Activated CD8-positive, alpha-beta memory T cell treated with anti-CD3 and anti-CD28 coated beads, Interleukin-2, amount 50 U/mL, for 48 hours (primary cell): ENCODE results near the gene MARCHF9.

ENCODE experiments used
- DNase-seq: peaks from one replicate; pipeline ENCODE4 v3.0.0-alpha.2; 2020

MARCHF9 gene

DNA sequence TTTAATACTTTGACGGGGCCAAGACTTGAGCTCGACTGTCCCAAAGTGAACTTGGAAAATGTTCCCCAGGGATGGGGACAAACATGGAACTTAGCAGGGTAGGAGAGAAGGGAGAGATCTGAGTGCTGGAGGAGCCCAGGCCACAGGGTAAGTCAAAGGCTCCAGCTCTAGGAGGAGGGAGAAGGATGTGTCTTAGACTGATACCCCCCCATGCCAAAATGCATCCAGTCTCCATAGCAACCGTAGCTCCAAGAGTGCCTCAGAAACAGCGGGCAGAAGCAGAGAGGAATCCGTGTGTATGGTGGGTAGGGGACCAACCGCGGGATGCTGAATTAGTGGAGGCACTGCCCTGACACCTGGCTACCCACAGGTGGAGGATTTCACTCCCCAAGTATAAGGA, 15.5 kb upstream of the MARCHF9 start:
- DNase-seq, result no peak

DNA sequence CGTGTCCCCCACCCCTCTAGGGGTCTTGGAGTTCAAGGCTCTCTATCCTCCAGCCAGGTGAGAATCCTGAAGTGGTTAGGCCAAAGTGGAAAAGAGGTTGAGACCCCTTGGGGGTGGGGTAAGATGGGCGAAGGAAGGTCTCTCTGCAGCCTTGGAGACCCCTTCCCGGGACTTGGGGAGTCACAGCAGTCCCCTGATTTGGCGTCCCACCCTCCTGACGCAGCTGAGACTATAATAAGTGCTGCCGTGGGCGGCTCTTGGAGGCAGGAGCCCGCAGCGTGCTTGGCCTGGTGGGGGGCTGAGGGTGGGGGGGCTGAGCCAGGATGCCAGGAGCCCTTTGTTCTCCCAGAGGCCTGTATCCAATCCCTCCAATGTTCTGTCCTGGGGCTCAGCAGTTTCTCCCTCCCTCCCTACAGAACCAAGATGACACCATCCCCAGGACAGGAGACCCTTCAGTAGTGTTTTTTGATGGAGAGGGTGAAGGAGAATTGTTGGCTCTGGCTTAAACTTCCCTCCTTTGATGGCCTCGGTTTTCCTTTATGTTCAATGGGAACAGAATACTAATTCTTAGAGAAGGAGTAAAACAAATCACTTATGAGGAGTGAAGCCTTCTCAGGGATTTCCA, 14.9 kb upstream of the MARCHF9 start:
- no peak for DNase-seq

- peak; percentile 81 for DNase-seq
These were observed 14.1 kb upstream of the MARCHF9 start for GRCh38 chr12:57740656-57741412.

DNA sequence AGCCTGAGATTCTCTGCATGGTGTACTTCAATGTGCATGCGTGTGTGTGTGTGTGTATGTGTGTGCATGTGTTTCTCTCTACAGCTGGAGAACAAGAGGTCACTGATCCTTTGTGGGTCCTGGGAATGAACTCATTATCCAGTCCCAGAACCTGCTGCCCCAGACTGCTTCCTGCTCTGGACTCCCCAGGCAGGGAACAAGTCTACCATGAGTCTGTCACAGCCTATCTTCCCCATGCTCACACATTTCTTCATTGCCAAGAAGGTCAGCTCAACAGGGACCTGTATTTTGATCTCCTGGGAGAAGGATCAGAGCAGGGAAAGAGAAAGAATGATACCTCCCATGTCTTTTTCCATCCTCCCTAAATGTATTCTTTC, 13.5 kb upstream of the MARCHF9 start:
- no peak for DNase-seq

DNA sequence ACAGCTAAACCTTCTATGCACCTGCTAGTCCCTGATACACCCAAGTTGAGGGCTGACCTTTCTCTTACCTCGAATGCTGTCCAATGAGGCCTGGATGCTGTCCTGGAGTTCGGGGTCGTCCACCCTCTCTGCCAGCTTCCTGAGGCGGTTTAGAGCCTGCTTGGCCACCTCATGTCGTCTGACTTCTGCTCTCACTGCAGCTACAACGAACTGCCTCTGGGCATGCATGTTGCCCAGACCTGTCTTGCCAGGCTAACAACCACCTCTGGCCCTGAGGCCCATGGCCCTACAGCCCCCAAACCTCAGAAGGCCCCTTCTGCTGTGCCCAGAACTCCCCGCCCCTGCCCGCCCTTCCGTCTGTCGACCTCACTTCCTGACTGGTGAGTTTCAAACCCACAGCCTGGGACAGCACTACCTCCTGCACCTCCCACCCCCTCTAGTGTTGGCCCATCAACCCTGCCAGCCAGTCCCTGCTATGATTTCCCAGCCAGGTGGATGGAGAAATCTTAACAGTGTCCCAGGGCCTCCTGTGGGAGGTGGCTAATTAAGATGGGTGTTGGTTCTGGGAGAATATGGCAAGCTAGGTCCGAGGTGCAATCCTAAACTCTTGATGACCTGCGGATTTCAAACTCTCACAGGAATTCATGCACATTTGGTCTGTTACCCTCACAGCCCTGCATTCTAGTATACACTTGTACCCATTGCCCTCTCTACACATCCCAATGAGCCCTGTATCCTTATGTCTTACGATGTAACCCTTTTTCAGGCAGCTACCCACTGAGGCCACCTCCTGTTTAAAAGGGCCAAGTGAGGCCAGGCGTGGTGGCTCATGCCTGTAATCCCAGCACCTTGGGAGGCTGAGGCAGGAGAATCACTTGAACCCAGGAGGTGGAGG, 12.8 kb upstream of the MARCHF9 start:
- DNase-seq, result peak; percentile 84

GRCh38 chr12:57743769-57744168, 11.1 kb upstream of the MARCHF9 start:
- DNase-seq, result no peak

- peak; percentile 91 for DNase-seq
These were observed 10.6 kb upstream of the MARCHF9 start for GRCh38 chr12:57744194-57744776.

DNA sequence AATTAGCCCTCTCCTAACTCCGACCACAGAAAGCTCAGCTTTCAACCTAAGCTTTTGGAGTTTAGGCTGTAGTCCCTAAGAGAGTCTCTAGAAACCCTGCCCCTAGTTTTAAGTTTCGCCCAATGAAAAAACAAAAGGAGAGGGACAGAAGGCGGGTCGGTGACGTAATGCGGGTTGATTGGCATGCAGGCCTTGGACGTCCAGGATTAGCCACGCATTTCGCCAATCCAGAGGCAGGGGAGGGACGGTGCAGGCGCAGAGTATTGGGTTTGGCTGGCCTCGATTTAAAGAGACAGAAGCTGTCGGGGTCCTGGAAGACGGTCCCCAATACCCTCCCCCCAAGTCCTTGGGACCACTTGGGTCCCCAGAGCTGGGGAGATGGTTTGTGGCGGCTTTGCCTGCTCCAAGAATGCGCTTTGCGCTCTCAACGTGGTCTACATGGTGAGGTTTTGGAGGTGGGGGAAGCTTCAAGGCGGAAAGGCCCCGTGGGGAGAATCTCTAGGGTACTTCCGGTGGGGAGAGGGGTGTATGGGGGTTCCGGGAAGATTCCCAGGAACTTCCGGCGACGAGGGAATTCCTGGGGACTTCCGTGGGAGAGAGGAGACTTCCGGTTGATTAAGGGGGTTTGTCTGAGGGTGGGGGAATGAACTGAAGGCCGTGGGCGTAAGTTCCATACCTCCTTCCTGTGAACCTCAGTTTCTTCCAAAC, 10.0 kb upstream of the MARCHF9 start, which contains the start of gene TSPAN31:
Gene TSPAN31 (plus strand): TSS at position 263 of the 708 bp plus-strand sequence. CDS start 116 bp downstream, at position 379.
- peak; percentile 94 for DNase-seq

DNA sequence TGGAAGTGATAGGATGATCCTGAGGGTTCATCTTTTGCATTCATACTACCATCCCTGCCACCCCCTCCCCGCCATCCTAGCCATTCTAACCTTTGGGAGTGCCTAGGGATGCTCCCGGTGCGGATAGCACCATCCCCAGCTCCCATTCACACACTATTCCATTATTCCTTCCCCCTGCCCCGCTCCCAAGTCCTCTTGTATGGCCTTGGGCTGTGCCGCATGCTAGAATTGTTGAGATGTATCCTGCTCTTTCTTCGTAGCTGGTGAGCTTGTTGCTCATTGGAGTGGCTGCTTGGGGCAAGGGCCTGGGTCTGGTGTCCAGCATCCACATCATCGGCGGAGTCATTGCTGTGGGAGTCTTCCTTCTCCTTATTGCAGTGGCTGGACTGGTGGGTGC, 9.4 kb upstream of the MARCHF9 start:
- no peak for DNase-seq

DNA sequence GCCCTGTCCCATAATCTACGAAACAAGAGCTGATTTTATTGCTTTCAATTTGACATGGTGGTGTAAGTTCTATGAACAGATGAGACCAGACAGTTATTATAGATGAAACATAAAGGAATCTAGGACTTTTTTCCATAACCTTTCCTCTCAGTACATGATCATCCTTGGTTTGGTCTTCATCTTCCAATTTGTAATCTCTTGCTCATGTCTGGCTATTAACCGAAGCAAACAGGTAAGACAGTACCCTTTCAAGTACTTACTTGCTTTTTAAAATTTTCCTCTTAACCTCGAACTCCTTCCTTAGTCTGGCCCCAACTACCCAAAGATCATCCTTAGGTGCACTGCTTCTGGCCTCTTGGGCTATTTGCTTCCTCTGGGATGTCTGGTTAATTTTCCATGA, 8.9 kb upstream of the MARCHF9 start:
- DNase-seq, result no peak

DNA sequence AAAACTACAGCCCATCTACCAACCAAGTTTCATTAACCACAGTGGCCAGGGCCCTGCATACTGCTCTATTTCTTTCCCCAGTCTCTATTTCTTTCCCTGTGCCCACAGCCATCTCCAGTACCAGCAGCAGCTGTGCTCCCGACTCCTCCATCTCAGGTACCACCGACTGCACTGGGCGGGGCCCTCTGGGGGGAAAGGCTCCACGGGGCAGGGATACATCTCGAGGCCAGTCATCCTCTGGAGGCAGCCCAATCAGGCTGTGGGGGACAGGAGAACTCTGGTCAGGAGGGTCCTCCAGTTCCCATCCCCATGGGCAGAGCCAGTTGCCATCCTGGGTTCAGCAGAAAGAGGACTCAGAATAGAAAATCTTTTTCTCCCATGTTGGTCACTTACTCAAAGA, 5.8 kb upstream of the MARCHF9 start:
- no peak for DNase-seq

GRCh38 chr12:57750561-57751431, 4.1 kb upstream of the MARCHF9 start:
- DNase-seq, result no peak

DNA sequence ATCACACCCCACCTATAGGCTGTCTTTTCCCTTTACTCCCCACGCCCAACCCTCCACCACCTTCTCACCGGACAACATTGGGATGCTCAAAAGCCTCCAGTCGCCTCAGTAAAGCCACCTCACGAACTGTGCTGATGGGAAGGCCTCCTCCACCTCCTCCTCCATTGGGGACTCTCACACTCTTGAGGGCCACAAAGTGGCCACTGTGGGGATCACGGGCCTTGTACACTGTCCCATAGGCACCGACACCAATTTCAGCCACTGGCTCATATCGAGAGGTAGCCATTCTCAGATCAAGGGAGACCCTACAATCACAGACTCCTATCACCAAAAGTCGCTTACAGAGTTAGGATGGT, 3.5 kb upstream of the MARCHF9 start:
- no peak for DNase-seq

GRCh38 chr12:57751788-57752667, 2.9 kb upstream of the MARCHF9 start, which contains the start of gene CDK4:
Gene CDK4, minus strand, starts transcription at chr12:57752310. Its CDS starts 593 bp downstream, at chr12:57751717.
- peak; percentile 98 for DNase-seq

- no peak for DNase-seq
These were observed 2.3 kb upstream of the MARCHF9 start for GRCh38 chr12:57752668-57753000.

DNA sequence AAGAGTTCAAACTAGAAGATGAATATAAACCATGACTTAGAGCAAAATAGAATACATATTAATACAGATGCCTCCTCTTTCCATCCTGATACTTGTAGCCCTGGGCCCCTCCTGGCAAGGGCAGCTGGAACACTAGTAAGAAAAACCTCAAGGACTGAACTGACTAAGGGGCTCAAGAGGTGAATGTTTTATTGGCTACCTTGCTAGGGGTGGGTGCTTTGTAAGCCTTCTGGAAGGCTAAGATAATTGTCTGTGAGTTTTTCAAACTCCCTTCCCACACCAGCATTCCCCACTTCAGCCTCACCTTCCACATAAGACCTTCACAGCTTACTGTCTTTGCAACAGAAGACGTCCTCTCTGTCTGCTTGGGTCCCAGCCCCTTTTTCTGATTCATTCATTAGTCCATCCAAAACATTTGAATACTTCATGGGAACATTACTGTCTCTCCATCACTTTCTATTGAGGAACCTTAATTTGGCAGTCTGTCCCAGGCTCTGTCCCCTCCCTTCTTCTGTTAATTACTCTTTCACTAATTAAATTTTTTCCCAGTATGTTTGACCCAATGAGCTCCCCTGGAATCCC, 1.1 kb upstream of the MARCHF9 start:
- no peak for DNase-seq

DNA sequence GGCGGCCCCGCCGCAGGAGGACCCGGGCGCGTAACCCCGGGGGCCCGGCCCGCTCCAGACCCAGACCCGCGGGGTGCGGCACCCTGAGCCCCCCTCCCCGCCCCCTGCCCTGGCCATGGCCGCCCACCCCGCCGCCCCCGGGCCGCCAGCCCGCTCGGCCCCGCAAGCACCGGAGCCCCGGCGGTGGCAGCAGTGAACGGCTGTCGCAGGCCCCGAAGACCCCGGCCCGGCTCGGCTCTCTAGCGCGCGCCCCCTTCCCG, 221 bp downstream of the MARCHF9 start:
- no peak for DNase-seq

DNA sequence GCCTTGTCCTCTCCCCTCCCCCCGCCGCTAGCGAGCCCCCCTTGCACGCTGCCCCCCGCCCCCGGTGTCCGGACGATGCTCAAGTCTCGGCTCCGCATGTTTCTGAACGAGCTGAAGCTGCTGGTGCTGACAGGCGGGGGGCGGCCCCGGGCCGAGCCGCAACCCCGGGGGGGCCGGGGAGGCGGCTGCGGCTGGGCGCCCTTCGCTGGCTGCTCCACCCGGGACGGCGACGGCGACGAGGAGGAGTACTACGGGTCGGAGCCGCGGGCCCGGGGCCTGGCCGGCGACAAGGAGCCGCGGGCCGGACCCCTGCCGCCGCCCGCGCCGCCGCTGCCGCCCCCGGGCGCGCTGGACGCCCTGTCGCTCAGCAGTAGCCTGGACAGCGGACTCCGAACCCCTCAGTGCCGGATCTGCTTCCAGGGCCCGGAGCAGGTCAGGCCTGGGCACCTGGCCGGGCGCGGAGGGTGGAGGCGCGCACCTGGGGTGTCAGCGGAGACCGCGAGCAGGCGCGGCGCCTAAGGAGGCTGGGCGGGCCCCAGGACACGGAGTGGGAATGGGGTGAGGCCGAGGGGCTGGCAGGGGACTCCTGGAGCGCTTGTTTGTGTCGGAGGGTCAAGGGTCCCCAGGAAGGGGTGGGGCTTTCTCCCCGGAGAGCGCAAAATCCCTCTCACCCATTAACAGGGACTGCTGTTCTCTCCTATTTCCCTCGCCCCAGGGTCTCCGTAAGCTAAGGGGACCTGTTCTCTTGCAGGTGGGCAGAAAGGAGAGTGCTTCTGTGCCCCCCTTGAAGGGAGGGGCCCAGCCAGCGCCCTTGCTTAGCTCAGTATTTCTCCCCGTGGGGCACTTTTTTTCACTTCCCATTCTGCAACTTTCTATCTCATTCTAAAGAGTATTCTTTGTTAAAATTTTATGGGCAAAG, 810 bp downstream of the MARCHF9 start:
- no peak for DNase-seq
